Liver (tissue), 9 donors: ENCODE results near the gene ACSL1. TPM values are rescaled to one million over a fixed set of nuclear protein-coding genes. Genes with fewer than 3 reads are reported as not detected.

Experiments used
- DNase-seq: peaks from one replicate; pipeline ENCODE4 v3.0.0-alpha.2; 2017; ENCODE audit warnings: low spot score
- H3K27ac ChIP-seq, 2 donors: one replicate each; pipeline ENCODE4 v1.7.0; 2013; ENCODE audit warnings: inconsistent platforms in 2 of 2, low read length in 2 of 2, control low read depth in 1 of 2, low read depth in 1 of 2, mild to moderate bottlenecking in 1 of 2
- H3K27me3 ChIP-seq, 4 donors: one replicate each; pipeline versions ENCODE4 v1.6.1 to v1.7.0; 2013; ENCODE audit warnings: low read length in 3 of 4, inconsistent platforms in 1 of 4, mild to moderate bottlenecking in 1 of 4, moderate library complexity in 1 of 4; ENCODE audit not compliant: control insufficient read depth in 4 of 4, insufficient read depth in 4 of 4
- H3K36me3 ChIP-seq, 4 donors: one replicate each; pipeline versions ENCODE4 v1.6.1 to v1.7.0; 2013; ENCODE audit warnings: low read length in 3 of 4, mild to moderate bottlenecking in 3 of 4, low read depth in 1 of 4, moderate library complexity in 1 of 4; ENCODE audit not compliant: control insufficient read depth in 4 of 4, insufficient read depth in 3 of 4
- H3K4me1 ChIP-seq, 4 donors: one replicate each; pipeline versions ENCODE4 v1.6.1 to v1.7.0; 2013; ENCODE audit warnings: low read length in 3 of 4, mild to moderate bottlenecking in 3 of 4, moderate library complexity in 1 of 4; ENCODE audit not compliant: control insufficient read depth in 4 of 4, insufficient read depth in 4 of 4
- H3K4me3 ChIP-seq, 3 donors: one replicate each; pipeline versions ENCODE4 v1.6.1 to v1.7.0; 2013; ENCODE audit warnings: low read length in 3 of 3, control low read depth in 1 of 3, low read depth in 1 of 3, mild to moderate bottlenecking in 1 of 3
- H3K9ac ChIP-seq, 2 donors: one replicate each; pipeline ENCODE4 v1.7.0; 2013; ENCODE audit warnings: low read length in 2 of 2, mild to moderate bottlenecking in 2 of 2, moderate library complexity in 2 of 2, control low read depth in 1 of 2, low read depth in 1 of 2
- H3K9me3 ChIP-seq, 4 donors: one replicate each; pipeline versions ENCODE4 v1.6.1 to v1.7.0; 2013; ENCODE audit warnings: low read length in 3 of 4; ENCODE audit not compliant: control insufficient read depth in 4 of 4
- GABPA ChIP-seq, 2 donors: IDR thresholded peaks in 1 of 2; conservative IDR thresholded peaks in 1 of 2; 2 replicates each; pipeline ENCODE4 v1.6.1; 2016; ENCODE audit warnings: antibody characterized with exemption in 2 of 2, mild to moderate bottlenecking in 1 of 2, moderate library complexity in 1 of 2
- HNF4A ChIP-seq, 2 donors: conservative IDR thresholded peaks; 2 replicates each; pipeline ENCODE4 v1.6.1; 2016; ENCODE audit warnings: antibody characterized with exemption in 2 of 2, mild to moderate bottlenecking in 2 of 2
- HNF4G ChIP-seq: IDR thresholded peaks from 2 replicates; pipeline ENCODE4 v1.6.1; 2016; ENCODE audit warnings: antibody characterized with exemption
- RAD21 ChIP-seq, 2 donors: IDR thresholded peaks; 2 replicates each; pipeline ENCODE4 v1.6.1; 2016; ENCODE audit warnings: antibody characterized with exemption in 2 of 2, mild to moderate bottlenecking in 2 of 2
- RXRA ChIP-seq, 2 donors: IDR thresholded peaks; 2 replicates each; pipeline ENCODE4 v1.6.1; 2017 to 2018; ENCODE audit warnings: antibody characterized with exemption in 2 of 2, mild to moderate bottlenecking in 1 of 2
- SP1 ChIP-seq: IDR thresholded peaks from 2 replicates; pipeline ENCODE4 v1.6.1; 2018; ENCODE audit warnings: antibody characterized with exemption, mild to moderate bottlenecking
- TAF1 ChIP-seq: conservative IDR thresholded peaks from 2 replicates; pipeline ENCODE4 v1.6.1; 2016; ENCODE audit warnings: antibody characterized with exemption, mild to moderate bottlenecking
- YY1 ChIP-seq: IDR thresholded peaks from 2 replicates; pipeline ENCODE4 v1.6.1; 2016; ENCODE audit warnings: antibody characterized with exemption, mild to moderate bottlenecking
- WGBS: extraction: QIAGEN DNeasy Blood & Tissue Kit; methylation state at CpG from one replicate; pipeline ENCODE4 v1.1.7; 2013; 5-methylcytosine and 5-hydroxymethylcytosine counted together
- polyA plus RNA-seq, 2 donors: library from polyadenylated mRNA; stranded (reverse) in 1 of 2; unstranded in 1 of 2; fragments of 200-250 nt in 1 of 2; fragments of >200 nt in 1 of 2; fragmentation: Nextera tagmentation in 1 of 2; extraction: Ambion mirVana in 1 of 2; gene quantifications; one replicate each; pipeline versions ENCODE4 v1.2.1 to v1.2.3, GENCODE V29; 2013 to 2015
- total RNA-seq, 2 donors: library from RNA; depleted of rRNA; stranded (reverse); fragments of >200 nt; gene quantifications; one replicate each; pipeline ENCODE4 v1.2.3, GENCODE V29; 2014
- TF ChIP-seq, protein P1 (sequence below): IDR thresholded peaks from 2 replicates; pipeline ENCODE4 v1.6.1; 2016; ENCODE audit warnings: antibody characterized with exemption
- donor health status: healthy.
- donor health status: healthy.
- donor health status: healthy.
- donor health status: healthy.
- donor health status: healthy.

The ACSL1 gene
- total and polyA plus RNA-seq, 4 donors: 210 to 2,226 (median 878) TPM

DNA sequence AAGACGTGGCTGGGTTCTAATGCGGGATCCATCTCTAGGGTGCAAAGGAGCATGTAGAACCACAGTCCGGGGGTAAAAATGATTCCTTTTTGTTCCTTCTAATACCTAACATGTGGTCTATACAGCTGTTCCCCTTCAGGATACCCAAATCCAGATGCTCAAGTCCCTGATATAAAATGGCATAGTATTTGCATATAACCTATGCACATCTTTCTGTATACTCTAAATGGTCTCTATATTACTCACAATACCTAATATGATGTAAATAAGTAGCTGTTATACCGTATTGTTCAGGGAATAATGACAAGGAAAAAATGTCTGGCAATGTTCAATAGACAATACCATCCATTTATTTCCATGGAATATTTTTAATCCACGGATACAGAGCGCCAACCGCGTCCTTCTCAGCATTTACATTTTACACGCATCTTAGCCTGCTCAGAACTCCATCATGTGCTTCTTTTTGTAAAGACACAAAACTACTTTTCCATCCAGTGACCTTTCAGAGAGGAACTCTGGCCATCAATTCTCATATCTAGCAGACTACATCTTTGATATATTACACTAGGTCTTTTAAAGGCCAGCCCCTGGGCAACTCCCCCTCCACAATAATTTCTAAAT lies 31.9 kb downstream of the ACSL1 start (continued):
- TF ChIP-seq, protein P1, sequence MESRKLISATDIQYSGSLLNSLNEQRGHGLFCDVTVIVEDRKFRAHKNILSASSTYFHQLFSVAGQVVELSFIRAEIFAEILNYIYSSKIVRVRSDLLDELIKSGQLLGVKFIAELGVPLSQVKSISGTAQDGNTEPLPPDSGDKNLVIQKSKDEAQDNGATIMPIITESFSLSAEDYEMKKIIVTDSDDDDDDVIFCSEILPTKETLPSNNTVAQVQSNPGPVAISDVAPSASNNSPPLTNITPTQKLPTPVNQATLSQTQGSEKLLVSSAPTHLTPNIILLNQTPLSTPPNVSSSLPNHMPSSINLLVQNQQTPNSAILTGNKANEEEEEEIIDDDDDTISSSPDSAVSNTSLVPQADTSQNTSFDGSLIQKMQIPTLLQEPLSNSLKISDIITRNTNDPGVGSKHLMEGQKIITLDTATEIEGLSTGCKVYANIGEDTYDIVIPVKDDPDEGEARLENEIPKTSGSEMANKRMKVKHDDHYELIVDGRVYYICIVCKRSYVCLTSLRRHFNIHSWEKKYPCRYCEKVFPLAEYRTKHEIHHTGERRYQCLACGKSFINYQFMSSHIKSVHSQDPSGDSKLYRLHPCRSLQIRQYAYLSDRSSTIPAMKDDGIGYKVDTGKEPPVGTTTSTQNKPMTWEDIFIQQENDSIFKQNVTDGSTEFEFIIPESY: no peak
- TF ChIP-seq RAD21 (IDR thresholded peaks at IDR 0.05): no peak

- Histone ChIP-seq H3K9me3 (no peaks in the 10 kb centered on the region), H3K4me3 (no peak overlapping the region), H3K9ac (no peak overlapping the region), H3K27ac (peak overlapping the region in 1 of 2 donors; percentile 43), H3K36me3 (peaks cover 13 to 76% (median 60%) of the 10 kb centered on the region in 4 donors), H3K27me3 (no peaks in the 10 kb centered on the region), H3K4me1 (peaks cover 5 to 67% (median 39%) of the 10 kb centered on the region in 4 donors)
- no peak for TF ChIP-seq HNF4G
- TF ChIP-seq RXRA (IDR thresholded peaks at IDR 0.05): peak in 1 of 2 donors; percentile 12
- peak; percentile 5 to 6 for TF ChIP-seq HNF4A (conservative IDR thresholded peaks at IDR 0.05)
- TF ChIP-seq SP1: peak; percentile 16
- WGBS: 48% methylated on average over 10 of the region's 10 CpGs
- no peak for DNase-seq
Measured at GRCh38 chr4:184792950-184793555, 32.7 kb downstream of the ACSL1 start.

DNA sequence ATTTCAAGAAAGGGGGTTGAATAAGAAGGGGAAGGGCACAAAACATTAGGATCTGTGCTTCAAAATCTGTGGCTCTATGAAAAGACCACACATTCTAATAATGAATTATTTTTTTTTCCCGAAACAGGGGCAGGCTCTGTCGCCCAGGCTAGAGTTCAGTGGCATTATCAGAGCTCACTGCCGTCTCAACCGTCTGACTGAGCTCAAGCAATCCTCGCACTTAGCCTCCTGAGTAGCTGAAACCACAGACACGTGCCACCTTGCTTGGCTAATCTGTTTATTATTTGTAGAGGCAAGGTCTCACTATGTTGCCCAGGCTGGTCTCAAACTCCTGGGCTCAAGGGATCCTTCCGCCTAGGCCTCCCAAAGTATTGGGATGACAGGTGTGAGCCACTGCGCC lies 33.4 kb downstream of the ACSL1 start:
- Histone ChIP-seq H3K9me3 (no peaks in the 10 kb centered on the region), H3K27me3 (no peaks in the 10 kb centered on the region), H3K27ac (peak overlapping the region in 1 of 2 donors; percentile 9), H3K36me3 (peaks cover 13 to 75% (median 57%) of the 10 kb centered on the region in 4 donors), H3K9ac (no peak overlapping the region), H3K4me3 (no peak overlapping the region), H3K4me1 (peaks cover 5 to 63% (median 37%) of the 10 kb centered on the region in 4 donors)
- TF ChIP-seq HNF4G (no peak), HNF4A (conservative IDR thresholded peaks at IDR 0.05) (peak; percentile 9 to 22), RAD21 (IDR thresholded peaks at IDR 0.05) (no peak), GABPA (IDR thresholded peaks at IDR 0.05 in 1 of 2, conservative IDR thresholded peaks at IDR 0.05 in 1 of 2) (no peak), TAF1 (no peak)
- TF ChIP-seq, protein P1: no peak
- DNase-seq: no peak
- whole genome bisulfite sequencing: 65% methylated on average over 8 of the region's 8 CpGs

GRCh38 chr4:184790826-184791225 lies 34.9 kb downstream of the ACSL1 start:
- no peak overlapping the region for H3K4me3 ChIP-seq
- peaks cover 10 to 73% (median 58%) of the 10 kb centered on the region in 4 donors for H3K36me3 ChIP-seq
- peaks cover 2 to 51% (median 26%) of the 10 kb centered on the region in 4 donors for H3K4me1 ChIP-seq
- no peak for TF ChIP-seq YY1
- WGBS: 82% methylated on average over 3 of the region's 3 CpGs
- H3K27me3 ChIP-seq: no peaks in the 10 kb centered on the region
- no peak for DNase-seq
- no peak overlapping the region for H3K27ac ChIP-seq
- no peak overlapping the region for H3K9ac ChIP-seq
- no peaks in the 10 kb centered on the region for H3K9me3 ChIP-seq
